Liver (tissue), 9 donors: ENCODE data around the gene DCBLD2. TPM values are rescaled to one million over a fixed set of nuclear protein-coding genes. Genes with fewer than 3 reads are reported as not detected.
A peak's percentile ranks its signal among the peaks of the same experiment; 100 is the strongest.

ENCODE experiments used
- DNase-seq: peaks from one replicate; pipeline ENCODE4 v3.0.0-alpha.2; 2017; ENCODE audit warnings: low spot score
- H3K27ac ChIP-seq, 2 donors: one replicate each; pipeline ENCODE4 v1.7.0; 2013; ENCODE audit warnings: inconsistent platforms in 2 of 2, low read length in 2 of 2, control low read depth in 1 of 2, low read depth in 1 of 2, mild to moderate bottlenecking in 1 of 2
- H3K27me3 ChIP-seq, 4 donors: one replicate each; pipeline versions ENCODE4 v1.6.1 to v1.7.0; 2013; ENCODE audit warnings: low read length in 3 of 4, inconsistent platforms in 1 of 4, mild to moderate bottlenecking in 1 of 4, moderate library complexity in 1 of 4; ENCODE audit not compliant: control insufficient read depth in 4 of 4, insufficient read depth in 4 of 4
- H3K36me3 ChIP-seq, 4 donors: one replicate each; pipeline versions ENCODE4 v1.6.1 to v1.7.0; 2013; ENCODE audit warnings: low read length in 3 of 4, mild to moderate bottlenecking in 3 of 4, low read depth in 1 of 4, moderate library complexity in 1 of 4; ENCODE audit not compliant: control insufficient read depth in 4 of 4, insufficient read depth in 3 of 4
- H3K4me1 ChIP-seq, 4 donors: one replicate each; pipeline versions ENCODE4 v1.6.1 to v1.7.0; 2013; ENCODE audit warnings: low read length in 3 of 4, mild to moderate bottlenecking in 3 of 4, moderate library complexity in 1 of 4; ENCODE audit not compliant: control insufficient read depth in 4 of 4, insufficient read depth in 4 of 4
- H3K4me3 ChIP-seq, 3 donors: one replicate each; pipeline versions ENCODE4 v1.6.1 to v1.7.0; 2013; ENCODE audit warnings: low read length in 3 of 3, control low read depth in 1 of 3, low read depth in 1 of 3, mild to moderate bottlenecking in 1 of 3
- H3K9ac ChIP-seq, 2 donors: one replicate each; pipeline ENCODE4 v1.7.0; 2013; ENCODE audit warnings: low read length in 2 of 2, mild to moderate bottlenecking in 2 of 2, moderate library complexity in 2 of 2, control low read depth in 1 of 2, low read depth in 1 of 2
- H3K9me3 ChIP-seq, 4 donors: one replicate each; pipeline versions ENCODE4 v1.6.1 to v1.7.0; 2013; ENCODE audit warnings: low read length in 3 of 4; ENCODE audit not compliant: control insufficient read depth in 4 of 4
- EGR1 ChIP-seq, 2 donors: IDR thresholded peaks; 2 replicates each; pipeline ENCODE4 v1.6.1; 2016 to 2018; ENCODE audit warnings: antibody characterized with exemption in 2 of 2, low read depth in 2 of 2
- GABPA ChIP-seq, 2 donors: IDR thresholded peaks in 1 of 2; conservative IDR thresholded peaks in 1 of 2; 2 replicates each; pipeline ENCODE4 v1.6.1; 2016; ENCODE audit warnings: antibody characterized with exemption in 2 of 2, mild to moderate bottlenecking in 1 of 2, moderate library complexity in 1 of 2
- HNF4A ChIP-seq, 2 donors: conservative IDR thresholded peaks; 2 replicates each; pipeline ENCODE4 v1.6.1; 2016; ENCODE audit warnings: antibody characterized with exemption in 2 of 2, mild to moderate bottlenecking in 2 of 2
- JUND ChIP-seq, 2 donors: IDR thresholded peaks; 2 replicates each; pipeline ENCODE4 v1.6.1; 2016; ENCODE audit warnings: antibody characterized with exemption in 2 of 2
- NR2F2 ChIP-seq: IDR thresholded peaks from 2 replicates; pipeline ENCODE4 v1.6.1; 2016; ENCODE audit warnings: antibody characterized with exemption
- RAD21 ChIP-seq, 2 donors: IDR thresholded peaks; 2 replicates each; pipeline ENCODE4 v1.6.1; 2016; ENCODE audit warnings: antibody characterized with exemption in 2 of 2, mild to moderate bottlenecking in 2 of 2
- RXRA ChIP-seq, 2 donors: IDR thresholded peaks; 2 replicates each; pipeline ENCODE4 v1.6.1; 2017 to 2018; ENCODE audit warnings: antibody characterized with exemption in 2 of 2, mild to moderate bottlenecking in 1 of 2
- SP1 ChIP-seq: IDR thresholded peaks from 2 replicates; pipeline ENCODE4 v1.6.1; 2018; ENCODE audit warnings: antibody characterized with exemption, mild to moderate bottlenecking
- YY1 ChIP-seq: IDR thresholded peaks from 2 replicates; pipeline ENCODE4 v1.6.1; 2016; ENCODE audit warnings: antibody characterized with exemption, mild to moderate bottlenecking
- WGBS: extraction: QIAGEN DNeasy Blood & Tissue Kit; methylation state at CpG from one replicate; pipeline ENCODE4 v1.1.7; 2013; 5-methylcytosine and 5-hydroxymethylcytosine counted together
- polyA plus RNA-seq, 2 donors: library from polyadenylated mRNA; stranded (reverse) in 1 of 2; unstranded in 1 of 2; fragments of 200-250 nt in 1 of 2; fragments of >200 nt in 1 of 2; fragmentation: Nextera tagmentation in 1 of 2; extraction: Ambion mirVana in 1 of 2; gene quantifications; one replicate each; pipeline versions ENCODE4 v1.2.1 to v1.2.3, GENCODE V29; 2013 to 2015
- total RNA-seq, 2 donors: library from RNA; depleted of rRNA; stranded (reverse); fragments of >200 nt; gene quantifications; one replicate each; pipeline ENCODE4 v1.2.3, GENCODE V29; 2014
- TF ChIP-seq, protein P1 (sequence below): IDR thresholded peaks from 2 replicates; pipeline ENCODE4 v1.6.1; 2016; ENCODE audit warnings: antibody characterized with exemption, mild to moderate bottlenecking
- TF ChIP-seq, protein P2 (sequence below): IDR thresholded peaks from 2 replicates; pipeline ENCODE4 v1.6.1; 2016; ENCODE audit warnings: antibody characterized with exemption
- TF ChIP-seq, protein P3 (sequence below): IDR thresholded peaks from 2 replicates; pipeline ENCODE4 v1.6.1; 2016; ENCODE audit warnings: antibody characterized with exemption
- donor health status: healthy.
- donor health status: healthy.
- donor health status: healthy.
- donor health status: healthy.
- donor health status: healthy.

The DCBLD2 gene
- total and polyA plus RNA-seq, 4 donors = 4.7 to 14.7 (median 9.1) TPM

DNA sequence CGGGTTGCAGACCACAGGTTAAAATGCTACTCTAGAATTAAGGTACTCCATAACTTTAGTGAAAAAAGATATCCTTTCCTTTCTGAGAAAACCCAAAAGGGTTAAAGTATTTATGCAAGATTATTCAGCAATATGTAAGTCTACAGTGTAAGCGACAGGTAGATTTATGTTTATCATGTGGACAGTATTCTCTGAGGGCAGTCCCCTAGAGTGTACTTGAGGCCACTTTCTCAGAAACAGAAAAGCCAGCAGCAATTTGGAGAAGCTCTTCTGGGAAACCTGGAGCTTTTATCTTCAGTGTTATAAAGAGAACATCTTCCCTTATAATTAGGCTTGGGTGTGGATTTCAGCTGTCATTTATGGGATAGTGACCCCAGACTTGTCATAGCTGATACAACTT is 129.5 kb downstream of the DCBLD2 start:
- no peak for DNase-seq
- Histone ChIP-seq H3K27ac (no peak overlapping the region), H3K9ac (no peak overlapping the region), H3K4me3 (no peak overlapping the region), H3K36me3 (peaks cover 1 to 36% (median 7%) of the 10 kb centered on the region in 4 donors), H3K9me3 (no peaks in the 10 kb centered on the region), H3K4me1 (peaks cover 9 to 20% (median 11%) of the 10 kb centered on the region in 4 donors), H3K27me3 (no peaks in the 10 kb centered on the region)
- TF ChIP-seq JUND (IDR thresholded peaks at IDR 0.05) (no peak), GABPA (IDR thresholded peaks at IDR 0.05 in 1 of 2, conservative IDR thresholded peaks at IDR 0.05 in 1 of 2) (no peak)
- TF ChIP-seq, protein P1, sequence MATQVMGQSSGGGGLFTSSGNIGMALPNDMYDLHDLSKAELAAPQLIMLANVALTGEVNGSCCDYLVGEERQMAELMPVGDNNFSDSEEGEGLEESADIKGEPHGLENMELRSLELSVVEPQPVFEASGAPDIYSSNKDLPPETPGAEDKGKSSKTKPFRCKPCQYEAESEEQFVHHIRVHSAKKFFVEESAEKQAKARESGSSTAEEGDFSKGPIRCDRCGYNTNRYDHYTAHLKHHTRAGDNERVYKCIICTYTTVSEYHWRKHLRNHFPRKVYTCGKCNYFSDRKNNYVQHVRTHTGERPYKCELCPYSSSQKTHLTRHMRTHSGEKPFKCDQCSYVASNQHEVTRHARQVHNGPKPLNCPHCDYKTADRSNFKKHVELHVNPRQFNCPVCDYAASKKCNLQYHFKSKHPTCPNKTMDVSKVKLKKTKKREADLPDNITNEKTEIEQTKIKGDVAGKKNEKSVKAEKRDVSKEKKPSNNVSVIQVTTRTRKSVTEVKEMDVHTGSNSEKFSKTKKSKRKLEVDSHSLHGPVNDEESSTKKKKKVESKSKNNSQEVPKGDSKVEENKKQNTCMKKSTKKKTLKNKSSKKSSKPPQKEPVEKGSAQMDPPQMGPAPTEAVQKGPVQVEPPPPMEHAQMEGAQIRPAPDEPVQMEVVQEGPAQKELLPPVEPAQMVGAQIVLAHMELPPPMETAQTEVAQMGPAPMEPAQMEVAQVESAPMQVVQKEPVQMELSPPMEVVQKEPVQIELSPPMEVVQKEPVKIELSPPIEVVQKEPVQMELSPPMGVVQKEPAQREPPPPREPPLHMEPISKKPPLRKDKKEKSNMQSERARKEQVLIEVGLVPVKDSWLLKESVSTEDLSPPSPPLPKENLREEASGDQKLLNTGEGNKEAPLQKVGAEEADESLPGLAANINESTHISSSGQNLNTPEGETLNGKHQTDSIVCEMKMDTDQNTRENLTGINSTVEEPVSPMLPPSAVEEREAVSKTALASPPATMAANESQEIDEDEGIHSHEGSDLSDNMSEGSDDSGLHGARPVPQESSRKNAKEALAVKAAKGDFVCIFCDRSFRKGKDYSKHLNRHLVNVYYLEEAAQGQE = no peak
- WGBS = 88% methylated on average over 2 of the region's 2 CpGs

DNA sequence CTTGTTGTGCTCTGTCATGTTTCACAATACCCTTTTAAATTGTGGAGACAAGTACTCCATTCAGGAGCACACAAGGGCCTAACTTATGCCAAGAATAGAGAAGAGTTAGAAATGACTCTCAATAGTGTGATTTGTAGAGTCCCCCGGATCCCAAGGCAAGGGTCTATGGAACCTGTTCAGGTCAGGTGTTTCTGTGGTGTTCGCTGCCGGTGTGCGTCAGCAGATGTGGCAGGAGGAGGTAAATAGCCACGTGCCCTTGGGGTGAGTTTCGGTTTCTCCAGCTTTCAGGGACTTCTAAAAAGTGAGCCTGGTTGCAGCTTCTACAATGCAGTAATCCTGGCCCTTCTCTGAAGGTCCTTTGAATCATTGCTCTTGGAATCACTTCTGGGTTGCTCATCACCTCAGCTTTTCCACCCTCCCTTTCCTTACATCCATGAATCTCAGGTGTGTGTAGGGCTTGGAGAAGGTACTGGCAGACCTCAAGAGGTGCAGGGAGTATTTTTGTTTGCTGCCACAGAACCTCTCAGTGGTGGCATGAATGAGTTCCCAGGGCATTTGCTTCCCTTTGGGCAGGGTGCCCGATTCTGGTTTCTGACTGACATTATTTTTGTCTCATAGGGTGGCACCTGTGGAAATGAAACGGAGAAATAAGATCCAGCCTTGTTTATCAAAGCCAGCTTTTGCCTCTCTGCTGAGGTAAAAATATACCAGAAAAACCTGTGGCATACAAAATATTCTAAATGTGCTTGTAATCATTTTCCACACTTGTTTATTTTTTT is 131.0 kb downstream of the DCBLD2 start:
- Histone ChIP-seq H3K4me3 (no peak overlapping the region), H3K27ac (peak overlapping the region in 1 of 2 donors; percentile 29), H3K9ac (no peak overlapping the region), H3K9me3 (no peaks in the 10 kb centered on the region), H3K27me3 (no peaks in the 10 kb centered on the region), H3K36me3 (peaks cover 1 to 26% (median 5%) of the 10 kb centered on the region in 4 donors), H3K4me1 (peaks cover 0 to 7% (median 3%) of the 10 kb centered on the region in 4 donors)
- 76% methylated on average over 8 of the region's 8 CpGs for WGBS
- TF ChIP-seq NR2F2 = no peak
- no peak for TF ChIP-seq RAD21 (IDR thresholded peaks at IDR 0.05)
- TF ChIP-seq HNF4A (conservative IDR thresholded peaks at IDR 0.05) = no peak
- no peak for DNase-seq

DNA sequence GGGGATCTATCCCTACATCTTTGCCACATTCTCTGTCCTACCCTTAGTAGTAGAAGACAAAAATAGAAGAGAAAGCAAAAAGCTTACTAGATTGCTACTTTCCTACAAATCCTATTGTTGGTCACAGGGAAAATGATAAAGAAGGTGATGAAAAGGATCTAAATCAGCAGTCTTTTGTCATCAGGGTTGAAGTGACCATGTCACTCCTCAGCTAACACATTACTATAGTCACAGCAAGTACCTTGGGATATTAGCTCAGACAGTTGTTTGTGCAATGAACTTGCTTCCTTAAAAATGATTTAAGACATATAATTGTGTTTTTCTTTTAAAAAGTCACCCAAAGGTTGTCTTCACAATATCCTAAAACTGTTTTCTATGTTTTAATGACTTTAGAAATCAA is 132.0 kb downstream of the DCBLD2 start:
- Histone ChIP-seq H3K27me3 (no peaks in the 10 kb centered on the region), H3K36me3 (peaks cover 1 to 21% (median 4%) of the 10 kb centered on the region in 4 donors), H3K9me3 (no peaks in the 10 kb centered on the region), H3K4me3 (no peak overlapping the region), H3K9ac (no peak overlapping the region), H3K27ac (no peak overlapping the region), H3K4me1 (peaks cover 0 to 10% (median 3%) of the 10 kb centered on the region in 4 donors)
- no peak for DNase-seq
- no peak for TF ChIP-seq RXRA (IDR thresholded peaks at IDR 0.05)
- no peak for TF ChIP-seq YY1
- TF ChIP-seq RAD21 (IDR thresholded peaks at IDR 0.05) = no peak
- no peak for TF ChIP-seq SP1
- TF ChIP-seq, protein P2, sequence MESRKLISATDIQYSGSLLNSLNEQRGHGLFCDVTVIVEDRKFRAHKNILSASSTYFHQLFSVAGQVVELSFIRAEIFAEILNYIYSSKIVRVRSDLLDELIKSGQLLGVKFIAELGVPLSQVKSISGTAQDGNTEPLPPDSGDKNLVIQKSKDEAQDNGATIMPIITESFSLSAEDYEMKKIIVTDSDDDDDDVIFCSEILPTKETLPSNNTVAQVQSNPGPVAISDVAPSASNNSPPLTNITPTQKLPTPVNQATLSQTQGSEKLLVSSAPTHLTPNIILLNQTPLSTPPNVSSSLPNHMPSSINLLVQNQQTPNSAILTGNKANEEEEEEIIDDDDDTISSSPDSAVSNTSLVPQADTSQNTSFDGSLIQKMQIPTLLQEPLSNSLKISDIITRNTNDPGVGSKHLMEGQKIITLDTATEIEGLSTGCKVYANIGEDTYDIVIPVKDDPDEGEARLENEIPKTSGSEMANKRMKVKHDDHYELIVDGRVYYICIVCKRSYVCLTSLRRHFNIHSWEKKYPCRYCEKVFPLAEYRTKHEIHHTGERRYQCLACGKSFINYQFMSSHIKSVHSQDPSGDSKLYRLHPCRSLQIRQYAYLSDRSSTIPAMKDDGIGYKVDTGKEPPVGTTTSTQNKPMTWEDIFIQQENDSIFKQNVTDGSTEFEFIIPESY = no peak
- TF ChIP-seq EGR1 (IDR thresholded peaks at IDR 0.05; ENCODE audit: low read depth in 2 of 2) = no peak
- TF ChIP-seq, protein P3, sequence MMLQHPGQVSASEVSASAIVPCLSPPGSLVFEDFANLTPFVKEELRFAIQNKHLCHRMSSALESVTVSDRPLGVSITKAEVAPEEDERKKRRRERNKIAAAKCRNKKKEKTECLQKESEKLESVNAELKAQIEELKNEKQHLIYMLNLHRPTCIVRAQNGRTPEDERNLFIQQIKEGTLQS = no peak
- TF ChIP-seq, protein P1 = no peak
- TF ChIP-seq GABPA (IDR thresholded peaks at IDR 0.05 in 1 of 2, conservative IDR thresholded peaks at IDR 0.05 in 1 of 2) = no peak
